K562 (cell line): ENCODE measurements around the gene CEP95. TPM values are rescaled to one million over a fixed set of nuclear protein-coding genes. Genes with fewer than 3 reads are reported as not detected.

Experiments
- ATAC-seq: fragments of 200-7000 bp; cut with Tn5 transposase; 3 replicates; pipeline ENCODE4 v1.9.1; 2020; ENCODE audit warnings: moderate library complexity
- BruUV-seq: library from RNA; stranded (reverse); fragments of 400-500 nt; replicated peaks from 2 replicates; lab custom pipeline; 2021; lab: Mats Ljungman, UMichigan
- CTCF ChIA-PET: fragments of 300-600 bp; formaldehyde crosslinking; extraction: SDS; loops from one replicate; lab custom pipeline; 2021; ENCODE audit warnings: low intra/inter-chr PET ratio; lab: Yijun Ruan, JAX
- POLR2A ChIA-PET: fragments of 300-600, 350-650 bp; sonication (Branson Sonifier 250); formaldehyde crosslinking; extraction: SDS; loops from one replicate; lab custom pipeline; 2021; ENCODE audit warnings: antibody characterized with exemption, inconsistent platforms; lab: Yijun Ruan, JAX
- DNase-seq, 4 experiments: peaks; one replicate each; pipeline versions ENCODE4 v3.0.0 to v3.0.0-alpha.2; 2011 to 2018; ENCODE audit warnings: low spot score in 3 of 4, mixed read lengths in 3 of 4; ENCODE audit errors: extremely low read depth in 1 of 4
- FAIRE-seq: peaks from 2 replicates; lab custom pipeline; 2011; peaks lifted over from hg19 to GRCh38; lab: Jason Lieb, UNC
- H2AFZ ChIP-seq: 2 replicates; pipeline ENCODE4 v1.6.0; 2011; ENCODE audit warnings: low read depth, low read length, control low read depth, inconsistent platforms
- H3K27ac ChIP-seq: fragments of 200-600 bp; 3 replicates; pipeline ENCODE4 v1.8.0; 2011; ENCODE audit warnings: low read depth, mild to moderate bottlenecking, control low read depth, inconsistent platforms, low read length, moderate library complexity, mixed read lengths; ENCODE audit errors: extremely low read depth
- H3K27me3 ChIP-seq, 2 experiments: fragments of 300-600 bp in 1 of 2; 2 replicates in 1 of 2; 3 replicates in 1 of 2; pipeline versions ENCODE4 v1.6.0 to v1.8.0; 2011; ENCODE audit warnings: inconsistent platforms in 2 of 2, low read length in 2 of 2, mild to moderate bottlenecking in 1 of 2, mixed read lengths in 1 of 2, moderate library complexity in 1 of 2; ENCODE audit not compliant: control insufficient read depth in 2 of 2, insufficient read depth in 2 of 2
- H3K36me3 ChIP-seq: fragments of 300-600 bp; 3 replicates; pipeline ENCODE4 v1.8.0; 2011; ENCODE audit warnings: mild to moderate bottlenecking, low read length, inconsistent platforms; ENCODE audit not compliant: control insufficient read depth, insufficient read depth
- H3K4me1 ChIP-seq, 2 experiments: fragments of 200-600 bp in 1 of 2; replicated peaks in 1 of 2; 2 replicates in 1 of 2; 3 replicates in 1 of 2; pipeline versions ENCODE4 v1.5.1 to v1.8.0; 2011; ENCODE audit warnings: inconsistent platforms in 2 of 2, low read length in 2 of 2, mild to moderate bottlenecking in 1 of 2, mixed read lengths in 1 of 2, moderate library complexity in 1 of 2; ENCODE audit not compliant: control insufficient read depth in 2 of 2, insufficient read depth in 2 of 2
- H3K4me2 ChIP-seq: 2 replicates; pipeline ENCODE4 v1.6.1; 2011; ENCODE audit warnings: low read length, control low read depth, inconsistent platforms, mixed read lengths; ENCODE audit not compliant: insufficient read depth
- H3K4me3 ChIP-seq: fragments of 200-600 bp; sonication (generic), shearing (Covaris generic); 2 replicates; pipeline ENCODE4 v1.5.1; 2016; ENCODE audit warnings: control low read depth, inconsistent platforms
- H3K79me2 ChIP-seq: fragments of 200-600 bp; 3 replicates; pipeline ENCODE4 v1.8.0; 2011; ENCODE audit warnings: low read length, inconsistent platforms; ENCODE audit not compliant: control insufficient read depth, insufficient read depth
- H3K9ac ChIP-seq, 2 experiments: 2 replicates each; pipeline versions ENCODE4 v1.6.0 to v1.6.1; 2011; ENCODE audit warnings: low read depth in 2 of 2, low read length in 2 of 2, control low read depth in 1 of 2, inconsistent platforms in 1 of 2, mild to moderate bottlenecking in 1 of 2, mixed read lengths in 1 of 2; ENCODE audit not compliant: insufficient read depth in 1 of 2
- H3K9me1 ChIP-seq: one replicate; pipeline ENCODE4 v1.6.0; 2011; ENCODE audit warnings: inconsistent platforms, mild to moderate bottlenecking, low read length, moderate library complexity; ENCODE audit not compliant: control insufficient read depth, insufficient read depth
- H3K9me3 ChIP-seq: replicated peaks from 2 replicates; pipeline ENCODE4 v1.5.1; 2011; ENCODE audit warnings: low read depth, low read length, inconsistent platforms; ENCODE audit not compliant: control insufficient read depth, insufficient read depth
- H4K20me1 ChIP-seq: replicated peaks from 2 replicates; pipeline ENCODE4 v1.6.1; 2011; ENCODE audit warnings: low read length, inconsistent platforms, mixed read lengths; ENCODE audit not compliant: control insufficient read depth, insufficient read depth
- BCOR ChIP-seq: fragments of 450-650 bp; IDR thresholded peaks from 2 replicates; pipeline ENCODE4 v1.6.1; 2016
- ELF1 ChIP-seq: fragments of 200-800 bp; sonication (Bioruptor generic); IDR thresholded peaks from 2 replicates; pipeline ENCODE4 v1.6.1; 2016; ENCODE audit warnings: missing genetic modification characterization, missing compliant biosample characterization
- ESRRA ChIP-seq: fragments of 450-650 bp; IDR thresholded peaks from 2 replicates; pipeline ENCODE4 v1.6.1; 2014; ENCODE audit warnings: low read depth, mild to moderate bottlenecking, moderate library complexity, borderline replicate concordance
- ETS1 ChIP-seq: conservative IDR thresholded peaks from 2 replicates; pipeline ENCODE4 v1.6.1; 2011; ENCODE audit warnings: low read depth, mild to moderate bottlenecking, low read length; ENCODE audit not compliant: control insufficient read depth
- HEY1 ChIP-seq: fragments of 250-450 bp; sonication (Bioruptor Pico); IDR thresholded peaks from 2 replicates; pipeline ENCODE4 v1.5.0; 2020; ENCODE audit warnings: mild to moderate bottlenecking, moderate library complexity, borderline replicate concordance
- JUNB ChIP-seq: fragments of 450-650 bp; formaldehyde crosslinking; conservative IDR thresholded peaks from 2 replicates; pipeline ENCODE4 v1.4.0; 2020; ENCODE audit warnings: mild to moderate bottlenecking
- MIER1 ChIP-seq: fragments of 450-650 bp; IDR thresholded peaks from 2 replicates; pipeline ENCODE4 v1.6.1; 2016; ENCODE audit warnings: antibody characterized with exemption, mild to moderate bottlenecking, low read depth
- RBM25 ChIP-seq: fragments of 200-400 bp; formaldehyde crosslinking; IDR thresholded peaks from 2 replicates; pipeline ENCODE4 v1.6.1; 2018; ENCODE audit warnings: low read length, low read depth, moderate library complexity; ENCODE audit not compliant: severe bottlenecking
- SLC30A9 ChIP-seq: fragments of 250-450 bp; sonication (Bioruptor Pico); IDR thresholded peaks from 2 replicates; pipeline ENCODE4 v1.8.0; 2022; ENCODE audit warnings: mild to moderate bottlenecking, moderate library complexity
- ZNF224 ChIP-seq: sonication (generic); formaldehyde crosslinking; IDR thresholded peaks from 2 replicates; pipeline ENCODE4 v1.8.0; 2022; ENCODE audit warnings: mild to moderate bottlenecking, missing genetic modification reagents
- ZNF444 ChIP-seq: fragments of 250-450 bp; sonication (Bioruptor Pico); IDR thresholded peaks from 2 replicates; pipeline ENCODE4 v1.4.0; 2020; ENCODE audit warnings: mild to moderate bottlenecking, moderate library complexity
- WGBS: fragments of 100-300 bp; shearing (Covaris generic); methylation state at CpG from one replicate; pipeline ENCODE4 v1.1.6; 2016; ENCODE audit warnings: low coverage, mixed read lengths; ENCODE audit not compliant: insufficient coverage; ENCODE audit errors: missing lambda C conversion rate; 5-methylcytosine and 5-hydroxymethylcytosine counted together
- in situ Hi-C: fragments of 300-500 bp; cut with MboI; formaldehyde crosslinking; loops from 4 replicates; pipeline ENCODE4 v1.15.0; 2018; ENCODE audit warnings: inconsistent platforms, mixed read lengths
- intact Hi-C: fragments of 100-400 bp; cut with micrococcal nuclease; formaldehyde crosslinking; loops from 2 replicates; pipeline ENCODE4 v1.14.2; 2022
- polyA plus RNA-seq, 8 experiments: library from polyadenylated mRNA; depleted of rRNA in 4 of 8; stranded (reverse) in 5 of 8; unstranded in 3 of 8; fragments of >200 nt; fragmentation: Nextera tagmentation in 2 of 8; fragmentation: Illumina TruSeq in 1 of 8; extraction: Ambion mirVana in 2 of 8; extraction: Trizol in 1 of 8; gene quantifications; 2 replicates each; pipeline versions ENCODE4 v1.2.1 to v1.2.3, GENCODE V29; 2011 to 2014; ENCODE audit warnings: inconsistent platforms in 1 of 8, missing spikeins in 1 of 8
- total RNA-seq, 7 experiments: library from RNA; depleted of rRNA in 6 of 7; stranded (reverse); fragments of >200 nt in 6 of 7; fragmentation: Illumina TruSeq in 2 of 7; extraction: Trizol in 2 of 7; gene quantifications; 2 replicates each; pipeline versions ENCODE4 v1.2.1 to v1.2.3, GENCODE V29; 2011 to 2021; ENCODE audit warnings: low replicate concordance in 1 of 7
- TF ChIP-seq, protein P1 (sequence below): sonication (generic); formaldehyde crosslinking; IDR thresholded peaks from 2 replicates; pipeline ENCODE4 v1.9.0; 2022; ENCODE audit warnings: mild to moderate bottlenecking, missing genetic modification reagents
- TF ChIP-seq, protein P2 (sequence below): fragments of 450-650 bp; IDR thresholded peaks from 2 replicates; pipeline ENCODE4 v1.6.1; 2014; ENCODE audit warnings: low read depth, mild to moderate bottlenecking, moderate library complexity, borderline replicate concordance
- TF ChIP-seq, protein P3 (sequence below): fragments of 450-650 bp; IDR thresholded peaks from 2 replicates; pipeline ENCODE4 v1.7.1; 2018; ENCODE audit warnings: mild to moderate bottlenecking, low read depth; ENCODE audit not compliant: partially characterized antibody

The CEP95 gene
- total and polyA plus RNA-seq, 9 of the 15 experiments (the other 6 are each of a cell fraction or from before 2014, with no cell fraction given), result 26.7 to 80.7 (median 56.9) TPM

DNA sequence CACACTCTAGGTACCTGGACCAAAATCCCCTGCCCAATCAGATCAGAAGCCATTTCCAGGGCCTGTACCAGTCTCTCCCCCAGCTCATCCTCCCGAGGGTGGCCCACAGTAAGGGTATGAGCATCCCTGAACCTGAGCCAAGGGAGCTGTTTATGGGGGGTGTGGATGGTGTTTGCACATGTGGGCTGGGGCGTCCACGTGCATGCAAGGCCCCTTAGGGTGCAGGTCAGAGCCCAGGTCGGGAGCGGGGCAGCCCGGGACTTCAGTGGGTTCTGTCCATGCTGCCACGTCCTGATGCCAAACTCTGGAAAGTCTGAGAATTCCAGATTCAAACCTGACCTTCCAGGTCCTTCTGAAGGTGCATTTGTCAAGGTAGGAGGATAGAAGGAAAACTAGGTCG, 48.0 kb upstream of the CEP95 start (continued):
- TF ChIP-seq, protein P1, sequence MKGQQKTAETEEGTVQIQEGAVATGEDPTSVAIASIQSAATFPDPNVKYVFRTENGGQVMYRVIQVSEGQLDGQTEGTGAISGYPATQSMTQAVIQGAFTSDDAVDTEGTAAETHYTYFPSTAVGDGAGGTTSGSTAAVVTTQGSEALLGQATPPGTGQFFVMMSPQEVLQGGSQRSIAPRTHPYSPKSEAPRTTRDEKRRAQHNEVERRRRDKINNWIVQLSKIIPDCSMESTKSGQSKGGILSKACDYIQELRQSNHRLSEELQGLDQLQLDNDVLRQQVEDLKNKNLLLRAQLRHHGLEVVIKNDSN (CRISPR knock-in tag), result no peak
- no peak for TF ChIP-seq ZNF224 (CRISPR knock-in tag)

GRCh38 chr17:64459284-64459747, 47.5 kb upstream of the CEP95 start:
- Histone ChIP-seq H3K9ac (no peak overlapping the region), H3K9me1 (no peaks in the 10 kb centered on the region), H3K36me3 (no peaks in the 10 kb centered on the region), H3K9me3 (no peaks in the 10 kb centered on the region), H4K20me1 (no peaks in the 10 kb centered on the region), H2AFZ (no peak overlapping the region), H3K4me3 (no peak overlapping the region), H3K4me2 (no peak overlapping the region), H3K4me1 (no peaks in the 10 kb centered on the region), H3K27me3 (no peaks in the 10 kb centered on the region), H3K79me2 (no peaks in the 10 kb centered on the region), H3K27ac (no peak overlapping the region)
- WGBS, result 57% methylated on average over 6 of the region's 6 CpGs
- intact Hi-C loops, result no loop called here
- no peak for FAIRE-seq
- CTCF ChIA-PET, result no interaction called here
- TF ChIP-seq JUNB (CRISPR knock-in tag), result no peak
- TF ChIP-seq SLC30A9 (CRISPR knock-in tag), result no peak
- TF ChIP-seq ELF1, result no peak
- TF ChIP-seq HEY1 (CRISPR knock-in tag), result no peak
- peak; percentile 34 for TF ChIP-seq RBM25
- TF ChIP-seq, protein P2, sequence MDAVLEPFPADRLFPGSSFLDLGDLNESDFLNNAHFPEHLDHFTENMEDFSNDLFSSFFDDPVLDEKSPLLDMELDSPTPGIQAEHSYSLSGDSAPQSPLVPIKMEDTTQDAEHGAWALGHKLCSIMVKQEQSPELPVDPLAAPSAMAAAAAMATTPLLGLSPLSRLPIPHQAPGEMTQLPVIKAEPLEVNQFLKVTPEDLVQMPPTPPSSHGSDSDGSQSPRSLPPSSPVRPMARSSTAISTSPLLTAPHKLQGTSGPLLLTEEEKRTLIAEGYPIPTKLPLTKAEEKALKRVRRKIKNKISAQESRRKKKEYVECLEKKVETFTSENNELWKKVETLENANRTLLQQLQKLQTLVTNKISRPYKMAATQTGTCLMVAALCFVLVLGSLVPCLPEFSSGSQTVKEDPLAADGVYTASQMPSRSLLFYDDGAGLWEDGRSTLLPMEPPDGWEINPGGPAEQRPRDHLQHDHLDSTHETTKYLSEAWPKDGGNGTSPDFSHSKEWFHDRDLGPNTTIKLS, result no peak
- TF ChIP-seq ESRRA, result peak; percentile 71; the same call in 1 of the 2 replicates
- TF ChIP-seq ETS1, result no peak
- TF ChIP-seq ZNF444 (CRISPR knock-in tag), result no peak
- TF ChIP-seq, protein P3, sequence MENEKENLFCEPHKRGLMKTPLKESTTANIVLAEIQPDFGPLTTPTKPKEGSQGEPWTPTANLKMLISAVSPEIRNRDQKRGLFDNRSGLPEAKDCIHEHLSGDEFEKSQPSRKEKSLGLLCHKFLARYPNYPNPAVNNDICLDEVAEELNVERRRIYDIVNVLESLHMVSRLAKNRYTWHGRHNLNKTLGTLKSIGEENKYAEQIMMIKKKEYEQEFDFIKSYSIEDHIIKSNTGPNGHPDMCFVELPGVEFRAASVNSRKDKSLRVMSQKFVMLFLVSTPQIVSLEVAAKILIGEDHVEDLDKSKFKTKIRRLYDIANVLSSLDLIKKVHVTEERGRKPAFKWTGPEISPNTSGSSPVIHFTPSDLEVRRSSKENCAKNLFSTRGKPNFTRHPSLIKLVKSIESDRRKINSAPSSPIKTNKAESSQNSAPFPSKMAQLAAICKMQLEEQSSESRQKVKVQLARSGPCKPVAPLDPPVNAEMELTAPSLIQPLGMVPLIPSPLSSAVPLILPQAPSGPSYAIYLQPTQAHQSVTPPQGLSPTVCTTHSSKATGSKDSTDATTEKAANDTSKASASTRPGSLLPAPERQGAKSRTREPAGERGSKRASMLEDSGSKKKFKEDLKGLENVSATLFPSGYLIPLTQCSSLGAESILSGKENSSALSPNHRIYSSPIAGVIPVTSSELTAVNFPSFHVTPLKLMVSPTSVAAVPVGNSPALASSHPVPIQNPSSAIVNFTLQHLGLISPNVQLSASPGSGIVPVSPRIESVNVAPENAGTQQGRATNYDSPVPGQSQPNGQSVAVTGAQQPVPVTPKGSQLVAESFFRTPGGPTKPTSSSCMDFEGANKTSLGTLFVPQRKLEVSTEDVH, result no peak
- 0 out of 2 replicates have a peak, but pooled peaks have one; percentile 26 for TF ChIP-seq BCOR
- TF ChIP-seq MIER1, result no peak
- peak; percentile 43 for ATAC-seq
- in situ Hi-C loops, result no loop called here
- POLR2A ChIA-PET, result interaction anchor here (1.2 to 3.4 kb wide), 4 partner anchors 10 to 46 kb away, joined by 3 to 11 read pairs (median 6); partner anchors contain the start of genes DDX5 and MILR1
- no peak for DNase-seq
- no TSS peak for BruUV-seq
